DND-41 (cell line): ENCODE data around the gene ITPR2.

ENCODE experiments used
- ATAC-seq: fragments of 200-7000 bp; cut with Tn5 transposase; 3 replicates; pipeline ENCODE4 v1.9.1; 2021; ENCODE audit warnings: low read depth; ENCODE audit not compliant: insufficient read depth
- DNase-seq: peaks from one replicate; pipeline ENCODE4 v3.0.0-alpha.2; 2020
- H2AFZ ChIP-seq: 2 replicates; pipeline ENCODE4 v1.6.0; 2012; ENCODE audit warnings: low read depth, low read length
- H3K27ac ChIP-seq: 2 replicates; pipeline ENCODE4 v1.5.1; 2012; ENCODE audit warnings: low read length, inconsistent platforms
- H3K27me3 ChIP-seq: fragments of 200-600 bp; sonication (generic); 2 replicates; pipeline ENCODE4 v1.6.0; 2012; ENCODE audit warnings: low read length, mild to moderate bottlenecking, inconsistent platforms; ENCODE audit not compliant: insufficient read depth, poor library complexity
- H3K36me3 ChIP-seq: 2 replicates; pipeline ENCODE4 v1.5.1; 2012; ENCODE audit warnings: low read length, inconsistent platforms; ENCODE audit not compliant: insufficient read depth
- H3K4me1 ChIP-seq: 2 replicates; pipeline ENCODE4 v1.5.1; 2012; ENCODE audit warnings: mild to moderate bottlenecking, low read length; ENCODE audit not compliant: insufficient read depth
- H3K4me2 ChIP-seq: 2 replicates; pipeline ENCODE4 v1.6.0; 2012; ENCODE audit warnings: mild to moderate bottlenecking, moderate library complexity, low read length, inconsistent platforms; ENCODE audit not compliant: insufficient read depth
- H3K4me3 ChIP-seq, 2 experiments: fragments of 200-600 bp in 1 of 2; shearing (Covaris generic) in 1 of 2; 2 replicates each; pipeline ENCODE4 v1.5.1; 2012 to 2016; ENCODE audit warnings: inconsistent platforms in 2 of 2, low read length in 2 of 2, mild to moderate bottlenecking in 2 of 2, low read depth in 1 of 2, moderate library complexity in 1 of 2
- H3K79me2 ChIP-seq: 2 replicates; pipeline ENCODE4 v1.6.0; 2012; ENCODE audit warnings: low read length, inconsistent platforms; ENCODE audit not compliant: insufficient read depth
- H3K9ac ChIP-seq: 2 replicates; pipeline ENCODE4 v1.6.0; 2012; ENCODE audit warnings: low read depth, mild to moderate bottlenecking, inconsistent platforms, low read length, moderate library complexity
- H3K9me3 ChIP-seq: 2 replicates; pipeline ENCODE4 v1.5.1; 2012; ENCODE audit warnings: low read length, moderate library complexity, mild to moderate bottlenecking, inconsistent platforms; ENCODE audit not compliant: insufficient read depth, severe bottlenecking
- H4K20me1 ChIP-seq: 2 replicates; pipeline ENCODE4 v1.6.0; 2012; ENCODE audit warnings: low read length; ENCODE audit not compliant: insufficient read depth
- CTCF ChIP-seq: IDR thresholded peaks from 2 replicates; pipeline ENCODE4 v1.5.1; 2012; ENCODE audit warnings: borderline replicate concordance, low read length, moderate library complexity, mild to moderate bottlenecking; ENCODE audit not compliant: poor library complexity, severe bottlenecking; ENCODE audit errors: extremely low read depth
- EZH2 ChIP-seq: IDR thresholded peaks from 3 replicates; pipeline ENCODE4 v1.6.1; 2012; ENCODE audit warnings: borderline replicate concordance, low read depth, mild to moderate bottlenecking, moderate library complexity, low read length, inconsistent platforms; ENCODE audit not compliant: severe bottlenecking

The ITPR2 gene

GRCh38 chr12:26659930-26660329 lies 173.1 kb downstream of the ITPR2 start:
- Histone ChIP-seq H3K4me2 (no peak overlapping the region), H2AFZ (no peak overlapping the region), H3K4me3 (no peak overlapping the region), H3K4me1 (no peaks in the 10 kb centered on the region), H3K9me3 (no peaks in the 10 kb centered on the region), H3K36me3 (peaks cover 63% of the 10 kb centered on the region), H3K27me3 (no peaks in the 10 kb centered on the region), H3K9ac (no peak overlapping the region), H3K79me2 (no peaks in the 10 kb centered on the region), H3K27ac (no peak overlapping the region), H4K20me1 (no peaks in the 10 kb centered on the region)
- DNase-seq (no peak), ATAC-seq (no peak)
- no peak for TF ChIP-seq CTCF
- no peak for TF ChIP-seq EZH2

GRCh38 chr12:26658991-26659390 lies 174.0 kb downstream of the ITPR2 start:
- H3K27ac ChIP-seq = no peak overlapping the region
- no peaks in the 10 kb centered on the region for H3K4me1 ChIP-seq
- no peaks in the 10 kb centered on the region for H3K79me2 ChIP-seq
- no peak overlapping the region for H2AFZ ChIP-seq
- no peaks in the 10 kb centered on the region for H4K20me1 ChIP-seq
- no peak overlapping the region for H3K9ac ChIP-seq
- TF ChIP-seq CTCF (no peak), EZH2 (no peak)
- H3K4me3 ChIP-seq = no peak overlapping the region
- no peak overlapping the region for H3K4me2 ChIP-seq
- no peaks in the 10 kb centered on the region for H3K27me3 ChIP-seq
- H3K36me3 ChIP-seq = peaks cover 64% of the 10 kb centered on the region
- no peaks in the 10 kb centered on the region for H3K9me3 ChIP-seq
- DNase-seq (no peak), ATAC-seq (no peak)

GRCh38 chr12:26654623-26655022 lies 178.4 kb downstream of the ITPR2 start:
- no peak overlapping the region for H3K9ac ChIP-seq
- no peak for TF ChIP-seq CTCF
- TF ChIP-seq EZH2 = no peak
- peaks cover 64% of the 10 kb centered on the region for H3K36me3 ChIP-seq
- H3K4me3 ChIP-seq = no peak overlapping the region
- no peak overlapping the region for H2AFZ ChIP-seq
- no peak overlapping the region for H3K4me2 ChIP-seq
- DNase-seq = no peak
- no peaks in the 10 kb centered on the region for H3K4me1 ChIP-seq
- no peaks in the 10 kb centered on the region for H4K20me1 ChIP-seq
- H3K27ac ChIP-seq = no peak overlapping the region
- H3K27me3 ChIP-seq = no peaks in the 10 kb centered on the region
- ATAC-seq = no peak
- H3K79me2 ChIP-seq = no peaks in the 10 kb centered on the region
- H3K9me3 ChIP-seq = no peaks in the 10 kb centered on the region

GRCh38 chr12:26651566-26652188 lies 181.3 kb downstream of the ITPR2 start:
- no peaks in the 10 kb centered on the region for H4K20me1 ChIP-seq
- no peaks in the 10 kb centered on the region for H3K79me2 ChIP-seq
- H3K36me3 ChIP-seq = peaks cover 53% of the 10 kb centered on the region
- no peak overlapping the region for H3K9ac ChIP-seq
- TF ChIP-seq EZH2 = no peak
- TF ChIP-seq CTCF = peak; percentile 85
- DNase-seq (peak; percentile 55), ATAC-seq (peak; percentile 62; the same call in 2 of the 3 replicates)
- no peak overlapping the region for H2AFZ ChIP-seq
- no peak overlapping the region for H3K4me3 ChIP-seq
- H3K9me3 ChIP-seq = no peaks in the 10 kb centered on the region
- H3K27me3 ChIP-seq = no peaks in the 10 kb centered on the region
- no peak overlapping the region for H3K4me2 ChIP-seq
- no peaks in the 10 kb centered on the region for H3K4me1 ChIP-seq
- H3K27ac ChIP-seq = no peak overlapping the region
